ENCODE measurements around the gene NACA2. TPM values are rescaled to one million over a fixed set of nuclear protein-coding genes. Genes with fewer than 3 reads are reported as not detected.
"Not testable (repeated sequence)": the region's sequence is repeated elsewhere in the genome, so short reads cannot be mapped to it uniquely, and the experiment has no call there.

NACA2 gene
- total and polyA plus RNA-seq, 7 experiments from 2014 or later, result not detected

- H3K4me3 ChIP-seq (ENCODE audit: low read length), result no peak overlapping the region
- no peak for ATAC-seq
- no peaks in the 10 kb centered on the region for H3K4me1 ChIP-seq (ENCODE audit: control insufficient read depth in 2 of 2, insufficient read depth in 2 of 2, low read length in 2 of 2)
- intact Hi-C loops (cut with micrococcal nuclease), result no loop called here
- H3K36me3 Mint-ChIP-seq, result no peaks in the 10 kb centered on the region
- H3K27ac ChIP-seq (ENCODE audit: low read depth, low read length), result no peak overlapping the region
- no peaks in the 10 kb centered on the region for H3K27me3 ChIP-seq (ENCODE audit: control insufficient read depth in 2 of 2, insufficient read depth in 2 of 2, low read length in 2 of 2)
- H3K4me3 Mint-ChIP-seq, result no peak overlapping the region
- H3K27ac Mint-ChIP-seq, result no peak overlapping the region
- H3K4me1 Mint-ChIP-seq, result no peaks in the 10 kb centered on the region
- no peak for DNase-seq
- H3K27me3 Mint-ChIP-seq, result peaks cover 22 to 40% (median 30%) of the 10 kb centered on the region in 5 donors
- ChIA-PET CTCF (no interaction called here), POLR2A (no interaction called here)
- H3K9me3 Mint-ChIP-seq, result peaks cover 0 to 13% (median 2%) of the 10 kb centered on the region in 11 donors
- H3K36me3 ChIP-seq (ENCODE audit: control insufficient read depth in 2 of 3, insufficient read depth in 3 of 3, low read length in 3 of 3), result no peaks in the 10 kb centered on the region
- H3K9me3 ChIP-seq (ENCODE audit: control insufficient read depth in 2 of 3, low read length in 3 of 3), result peaks cover 0 to 6% (median 0%) of the 10 kb centered on the region in 3 experiments
Observed at GRCh38 chr17:61575352-61575975, 15.6 kb downstream of the NACA2 start.

- peaks cover 0 to 18% (median 3%) of the 10 kb centered on the region in 11 donors for H3K9me3 Mint-ChIP-seq
- peaks cover 16 to 35% (median 26%) of the 10 kb centered on the region in 5 donors for H3K27me3 Mint-ChIP-seq
- intact Hi-C loops (cut with micrococcal nuclease), result no loop called here
- no peak overlapping the region for H3K27ac Mint-ChIP-seq
- H3K36me3 Mint-ChIP-seq, result no peaks in the 10 kb centered on the region
- ATAC-seq (no peak), DNase-seq (no peak)
- CTCF ChIA-PET, result interaction anchor here (0.5 kb wide), 1 partner anchor 45 kb away, joined by 4 read pairs; no protein-coding TSS in a partner anchor
- Histone ChIP-seq H3K27ac (ENCODE audit: low read depth, low read length) (no peak overlapping the region), H3K4me3 (ENCODE audit: low read length) (no peak overlapping the region), H3K27me3 (ENCODE audit: control insufficient read depth in 2 of 2, insufficient read depth in 2 of 2, low read length in 2 of 2) (no peaks in the 10 kb centered on the region), H3K4me1 (ENCODE audit: control insufficient read depth in 2 of 2, insufficient read depth in 2 of 2, low read length in 2 of 2) (no peaks in the 10 kb centered on the region), H3K9me3 (ENCODE audit: control insufficient read depth in 2 of 3, low read length in 3 of 3) (peaks cover 0 to 6% (median 0%) of the 10 kb centered on the region in 3 experiments), H3K36me3 (ENCODE audit: control insufficient read depth in 2 of 3, insufficient read depth in 3 of 3, low read length in 3 of 3) (no peaks in the 10 kb centered on the region)
- POLR2A ChIA-PET, result no interaction called here
- H3K4me1 Mint-ChIP-seq, result no peaks in the 10 kb centered on the region
- H3K4me3 Mint-ChIP-seq, result no peak overlapping the region
Observed at GRCh38 chr17:61574542-61575351, 16.3 kb downstream of the NACA2 start.

GRCh38 chr17:61572547-61572946 is 18.5 kb downstream of the NACA2 start:
- H3K27ac Mint-ChIP-seq; H3K9me3 ChIP-seq (ENCODE audit: control insufficient read depth in 2 of 3, low read length in 3 of 3); ATAC-seq; H3K4me3 ChIP-seq (ENCODE audit: low read length); H3K36me3 ChIP-seq (ENCODE audit: control insufficient read depth in 2 of 3, insufficient read depth in 3 of 3, low read length in 3 of 3); H3K4me3 Mint-ChIP-seq; H3K36me3 Mint-ChIP-seq; H3K4me1 Mint-ChIP-seq; POLR2A ChIA-PET; H3K27ac ChIP-seq (ENCODE audit: low read depth, low read length); H3K4me1 ChIP-seq (ENCODE audit: control insufficient read depth in 2 of 2, insufficient read depth in 2 of 2, low read length in 2 of 2); H3K27me3 ChIP-seq (ENCODE audit: control insufficient read depth in 2 of 2, insufficient read depth in 2 of 2, low read length in 2 of 2); CTCF ChIA-PET; DNase-seq; intact Hi-C loops (cut with micrococcal nuclease): not testable (repeated sequence)
- H3K9me3 Mint-ChIP-seq, result peaks cover 0 to 24% (median 4%) of the 10 kb centered on the region in 11 donors
- peaks cover 0 to 21% (median 14%) of the 10 kb centered on the region in 5 donors for H3K27me3 Mint-ChIP-seq

GRCh38 chr17:61571624-61572023 is 19.4 kb downstream of the NACA2 start:
- H3K4me1 ChIP-seq (ENCODE audit: control insufficient read depth in 2 of 2, insufficient read depth in 2 of 2, low read length in 2 of 2), result no peaks in the 10 kb centered on the region
- no peaks in the 10 kb centered on the region for H3K4me1 Mint-ChIP-seq
- DNase-seq, result no peak
- CTCF ChIA-PET, result no interaction called here
- H3K9me3 ChIP-seq (ENCODE audit: control insufficient read depth in 2 of 3, low read length in 3 of 3), result peaks cover 0 to 6% (median 0%) of the 10 kb centered on the region in 3 experiments
- H3K36me3 Mint-ChIP-seq, result no peaks in the 10 kb centered on the region
- H3K27ac ChIP-seq (ENCODE audit: low read depth, low read length), result no peak overlapping the region
- H3K4me3 Mint-ChIP-seq, result no peak overlapping the region
- no peaks in the 10 kb centered on the region for H3K36me3 ChIP-seq (ENCODE audit: control insufficient read depth in 2 of 3, insufficient read depth in 3 of 3, low read length in 3 of 3)
- H3K9me3 Mint-ChIP-seq, result peaks cover 0 to 24% (median 4%) of the 10 kb centered on the region in 11 donors
- H3K27me3 Mint-ChIP-seq, result peaks cover 0 to 21% (median 13%) of the 10 kb centered on the region in 5 donors
- no peak for ATAC-seq
- H3K27ac Mint-ChIP-seq, result no peak overlapping the region
- no peaks in the 10 kb centered on the region for H3K27me3 ChIP-seq (ENCODE audit: control insufficient read depth in 2 of 2, insufficient read depth in 2 of 2, low read length in 2 of 2)
- H3K4me3 ChIP-seq (ENCODE audit: low read length), result no peak overlapping the region
- intact Hi-C loops (cut with micrococcal nuclease), result no loop called here
- POLR2A ChIA-PET, result no interaction called here

GRCh38 chr17:61570118-61570517 is 20.9 kb downstream of the NACA2 start:
- intact Hi-C loops (cut with micrococcal nuclease), result no loop called here
- no peaks in the 10 kb centered on the region for H3K4me1 Mint-ChIP-seq
- no peaks in the 10 kb centered on the region for H3K36me3 Mint-ChIP-seq
- ChIA-PET POLR2A (no interaction called here), CTCF (no interaction called here)
- peaks cover 0 to 14% (median 10%) of the 10 kb centered on the region in 5 donors for H3K27me3 Mint-ChIP-seq
- H3K27ac Mint-ChIP-seq, result no peak overlapping the region
- peaks cover 0 to 26% (median 4%) of the 10 kb centered on the region in 11 donors for H3K9me3 Mint-ChIP-seq
- H3K4me3 Mint-ChIP-seq, result no peak overlapping the region
- DNase-seq (peak in 1 of 9 donors; percentile 8), ATAC-seq (no peak)
- H3K27me3 ChIP-seq (ENCODE audit: control insufficient read depth in 2 of 2, insufficient read depth in 2 of 2, low read length in 2 of 2), result no peaks in the 10 kb centered on the region
- H3K36me3 ChIP-seq (ENCODE audit: control insufficient read depth in 2 of 3, insufficient read depth in 3 of 3, low read length in 3 of 3), result no peaks in the 10 kb centered on the region
- no peak overlapping the region for H3K27ac ChIP-seq (ENCODE audit: low read depth, low read length)
- no peak overlapping the region for H3K4me3 ChIP-seq (ENCODE audit: low read length)
- H3K9me3 ChIP-seq (ENCODE audit: control insufficient read depth in 2 of 3, low read length in 3 of 3), result peaks cover 0 to 6% (median 0%) of the 10 kb centered on the region in 3 experiments
- no peaks in the 10 kb centered on the region for H3K4me1 ChIP-seq (ENCODE audit: control insufficient read depth in 2 of 2, insufficient read depth in 2 of 2, low read length in 2 of 2)

- H3K4me1 ChIP-seq (ENCODE audit: control insufficient read depth in 2 of 2, insufficient read depth in 2 of 2, low read length in 2 of 2); H3K4me1 Mint-ChIP-seq; H3K9me3 ChIP-seq (ENCODE audit: control insufficient read depth in 2 of 3, low read length in 3 of 3); H3K27ac ChIP-seq (ENCODE audit: low read depth, low read length); H3K27me3 ChIP-seq (ENCODE audit: control insufficient read depth in 2 of 2, insufficient read depth in 2 of 2, low read length in 2 of 2); ATAC-seq; CTCF ChIA-PET; intact Hi-C loops (cut with micrococcal nuclease); H3K4me3 Mint-ChIP-seq; H3K4me3 ChIP-seq (ENCODE audit: low read length); H3K36me3 ChIP-seq (ENCODE audit: control insufficient read depth in 2 of 3, insufficient read depth in 3 of 3, low read length in 3 of 3); DNase-seq; H3K27ac Mint-ChIP-seq; POLR2A ChIA-PET; H3K36me3 Mint-ChIP-seq: not testable (repeated sequence)
- peaks cover 0 to 15% (median 10%) of the 10 kb centered on the region in 5 donors for H3K27me3 Mint-ChIP-seq
- peaks cover 0 to 30% (median 4%) of the 10 kb centered on the region in 11 donors for H3K9me3 Mint-ChIP-seq
Observed at GRCh38 chr17:61569525-61569924, 21.5 kb downstream of the NACA2 start.
